ENCODE results near the gene PDE11A.

PDE11A gene

DNA sequence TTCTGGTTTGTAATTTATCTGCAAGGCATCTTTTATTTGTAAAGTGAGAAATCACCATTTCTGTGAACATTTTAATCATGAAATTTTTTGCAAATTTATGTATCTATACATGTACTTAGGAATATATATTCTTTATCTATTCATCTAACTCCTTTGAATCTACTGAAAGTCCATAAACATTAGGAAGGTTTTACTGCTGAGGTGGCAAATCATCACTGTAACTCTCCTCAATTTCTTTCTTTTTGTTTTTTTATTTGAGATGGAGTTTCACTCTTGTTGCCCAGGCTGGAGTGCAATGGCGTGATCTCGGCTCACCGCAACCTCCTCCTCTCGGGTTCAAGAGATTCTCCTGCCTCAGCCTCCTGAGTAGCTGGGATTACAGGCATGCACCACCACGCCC is 383.7 kb downstream of the PDE11A start:
- DNase-seq = no peak

DNA sequence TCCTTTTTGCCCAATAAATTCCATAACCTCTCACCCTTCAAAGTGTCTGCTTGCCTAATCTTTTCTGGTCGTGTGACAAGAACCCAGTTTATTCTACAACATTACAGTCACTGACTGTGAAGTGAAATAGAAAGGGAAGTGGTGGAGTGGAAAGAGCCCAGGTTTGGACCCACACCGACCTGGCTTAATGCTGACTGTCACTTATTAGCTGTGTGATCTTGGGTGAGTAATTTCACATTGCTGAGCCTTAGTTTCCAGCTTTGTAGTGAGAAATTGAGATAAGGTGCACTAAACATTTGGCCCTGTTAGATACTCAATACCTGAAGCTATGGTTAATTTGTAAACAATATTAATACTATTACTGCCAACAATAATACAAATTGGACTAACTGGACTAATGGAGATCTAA is 388.9 kb downstream of the PDE11A start:
- DNase-seq = no peak

DNA sequence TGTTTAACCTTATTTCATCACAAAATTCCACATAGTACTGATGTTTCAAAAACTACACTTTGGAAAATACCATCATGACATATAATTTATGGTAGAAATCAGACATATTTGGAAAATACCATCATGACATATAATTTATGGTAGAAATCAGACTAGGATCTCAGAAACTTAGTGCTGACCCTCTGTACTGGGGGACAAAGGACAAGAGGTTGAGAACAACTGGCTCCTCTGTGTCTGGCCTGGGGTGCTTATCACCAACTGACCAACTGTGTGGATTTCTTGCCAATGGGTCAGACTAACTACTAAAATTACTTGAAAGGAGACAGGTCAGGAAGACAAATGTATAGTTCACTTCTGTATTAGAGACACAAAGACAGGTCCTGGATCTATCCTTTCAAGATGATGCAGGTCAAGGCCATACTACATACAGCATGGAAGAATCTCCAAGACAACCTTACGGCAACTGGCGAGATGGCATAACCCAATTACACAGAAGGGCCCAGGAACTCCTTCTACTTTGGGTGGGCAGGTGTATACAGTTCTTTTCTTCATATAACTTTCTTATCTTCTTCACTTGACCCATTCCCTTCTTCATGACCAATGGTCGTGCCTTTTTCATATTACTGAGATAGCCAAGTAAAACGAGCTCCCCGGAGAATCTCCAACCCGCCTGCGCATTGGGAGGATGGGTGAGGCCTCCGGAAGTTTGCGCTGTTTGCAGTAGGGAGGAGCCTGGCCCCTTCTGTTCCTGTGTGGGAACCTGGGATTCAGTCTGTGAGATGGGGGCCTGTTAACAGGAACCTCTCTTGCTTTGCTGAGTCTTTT is 389.5 kb downstream of the PDE11A start:
- no peak for DNase-seq

DNA sequence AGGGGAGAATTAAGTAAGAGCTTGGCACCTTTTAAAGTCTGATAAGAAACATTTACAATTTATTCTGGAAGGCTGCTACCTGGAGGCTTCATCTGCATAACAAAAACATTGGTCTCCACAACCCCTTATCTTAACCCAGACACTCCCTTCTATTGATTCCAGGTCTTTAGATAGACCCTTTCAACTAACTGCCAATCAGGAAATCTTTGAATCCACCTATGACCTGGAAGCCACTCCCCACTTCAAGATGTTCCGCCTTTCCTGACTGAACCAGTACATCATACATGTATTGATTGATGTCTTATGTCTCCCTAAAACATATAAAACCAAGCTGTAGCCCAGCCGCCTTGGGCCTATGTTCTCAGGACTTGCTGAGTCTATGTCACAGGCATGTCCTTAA is 390.6 kb downstream of the PDE11A start:
- DNase-seq = no peak

DNA sequence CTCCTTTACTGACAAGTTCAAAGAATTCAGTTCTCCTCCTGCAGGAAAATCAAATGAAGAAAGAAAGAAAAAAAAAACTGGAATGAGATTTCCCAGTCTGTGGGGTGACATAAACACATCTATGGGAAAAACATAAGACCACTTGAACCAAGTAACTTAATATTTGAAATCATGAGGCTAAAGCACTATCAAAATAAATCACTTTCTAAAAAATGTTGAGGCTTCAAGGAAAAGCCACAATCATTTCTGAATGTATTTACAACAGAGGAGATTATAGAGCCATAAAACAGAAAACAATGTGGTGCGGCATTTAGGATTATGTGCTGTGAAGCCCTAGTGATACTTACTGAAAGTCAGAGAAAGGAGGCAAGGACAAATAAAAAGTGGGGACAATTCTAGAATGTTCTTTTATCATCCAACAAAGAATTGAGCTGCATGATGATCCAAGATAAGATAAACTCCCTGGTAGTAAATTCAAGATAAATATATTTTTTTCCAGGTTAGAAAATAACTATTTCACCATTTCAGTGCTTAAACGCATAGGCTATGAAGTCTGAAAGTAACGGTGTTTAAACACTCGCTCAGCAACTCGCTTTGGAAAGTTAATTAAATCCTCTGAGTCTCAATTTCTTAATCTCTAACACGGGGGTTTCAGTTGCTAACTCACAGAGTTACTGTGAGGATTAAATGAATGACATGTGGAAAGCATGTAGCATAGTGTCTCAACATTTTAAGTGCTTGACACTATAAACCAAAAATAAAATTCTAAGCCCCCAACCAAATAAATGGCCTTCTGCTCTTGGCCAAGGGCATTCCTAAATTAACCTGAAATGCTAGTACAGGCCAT is 391.5 kb downstream of the PDE11A start:
- DNase-seq = no peak

DNA sequence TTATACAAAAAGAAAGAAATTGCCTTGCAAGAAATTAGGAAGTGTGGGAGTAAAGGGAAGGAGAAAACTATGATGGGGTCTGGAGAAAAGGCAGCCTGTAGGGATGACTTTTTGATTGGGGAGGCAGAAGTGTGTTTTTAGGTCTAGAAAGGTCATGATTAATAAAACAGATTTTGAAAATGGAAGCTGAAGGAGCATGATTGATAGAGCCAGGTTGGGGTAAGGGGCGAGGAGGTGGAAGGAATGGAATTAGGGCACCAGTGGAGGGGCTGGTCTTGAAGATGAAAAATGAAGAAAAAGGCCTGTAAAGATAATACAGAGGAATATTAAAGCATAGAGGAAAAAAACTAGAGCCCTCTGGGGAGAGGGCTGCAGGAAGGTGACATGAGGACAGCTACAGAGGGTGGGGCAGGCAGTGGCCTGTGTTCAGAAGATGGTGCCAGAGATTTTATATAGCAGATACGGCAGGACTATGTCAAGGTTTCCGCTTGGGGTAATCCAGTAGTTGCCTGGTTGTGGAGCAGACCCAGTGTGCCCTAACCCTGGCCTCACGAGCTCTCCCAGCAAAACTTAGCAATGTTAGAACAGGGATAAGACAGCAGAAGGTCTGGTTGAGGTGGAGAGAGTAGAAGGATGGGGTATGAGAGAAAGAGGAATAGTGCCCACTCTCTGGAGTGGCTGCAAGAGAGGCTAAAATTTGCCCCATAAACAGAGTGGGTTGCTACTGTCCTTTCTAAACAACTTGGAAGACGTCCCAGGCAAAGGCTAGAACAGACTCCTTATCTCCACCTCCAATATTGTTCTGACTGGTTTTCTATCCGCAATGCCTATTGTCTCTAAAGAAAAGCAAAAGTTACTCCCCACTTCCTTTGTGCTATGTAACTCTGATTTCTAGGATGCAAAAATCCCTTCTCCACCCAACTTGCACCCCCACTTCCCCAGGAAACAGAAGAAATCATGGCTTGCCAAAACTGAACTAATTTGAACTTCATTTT is 392.7 kb downstream of the PDE11A start:
- DNase-seq = no peak

DNA sequence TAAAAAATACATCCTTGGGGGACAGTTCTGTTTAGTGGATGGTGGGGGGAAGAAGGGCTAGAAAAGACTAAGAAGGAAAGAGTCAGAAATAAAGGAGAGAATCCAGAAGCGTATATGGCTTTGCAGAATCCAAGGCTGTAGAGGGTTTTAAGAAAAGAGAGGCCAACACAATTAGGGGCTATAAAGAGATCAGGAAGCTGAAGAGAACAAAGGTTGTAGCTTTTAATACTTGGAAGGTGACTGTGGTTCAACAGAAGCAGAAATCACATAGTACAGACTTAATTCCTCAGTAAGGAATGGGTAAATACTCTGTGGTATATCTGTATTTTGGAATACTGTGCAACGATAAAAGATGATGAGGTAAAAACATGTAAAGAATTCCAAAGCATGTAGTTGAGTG is 393.6 kb downstream of the PDE11A start:
- no peak for DNase-seq

DNA sequence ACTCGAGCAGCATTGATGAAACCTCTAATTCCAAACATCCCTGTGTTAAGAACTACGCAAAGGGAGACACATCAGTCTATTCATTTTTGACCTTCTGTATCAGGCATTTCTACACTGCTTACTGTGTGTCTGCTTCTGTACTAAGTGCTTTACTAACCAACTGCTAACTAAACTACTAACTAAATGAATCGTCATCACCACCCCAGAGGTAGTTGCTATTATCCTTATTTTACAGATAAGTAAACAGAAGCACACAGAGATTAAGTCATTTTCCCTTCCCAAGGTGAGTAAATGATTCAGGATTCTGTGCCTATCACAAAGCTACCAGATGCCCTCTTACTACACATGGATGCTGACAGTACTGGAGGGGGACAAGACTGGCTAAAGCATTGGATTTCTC is 395.9 kb downstream of the PDE11A start:
- no peak for DNase-seq

DNA sequence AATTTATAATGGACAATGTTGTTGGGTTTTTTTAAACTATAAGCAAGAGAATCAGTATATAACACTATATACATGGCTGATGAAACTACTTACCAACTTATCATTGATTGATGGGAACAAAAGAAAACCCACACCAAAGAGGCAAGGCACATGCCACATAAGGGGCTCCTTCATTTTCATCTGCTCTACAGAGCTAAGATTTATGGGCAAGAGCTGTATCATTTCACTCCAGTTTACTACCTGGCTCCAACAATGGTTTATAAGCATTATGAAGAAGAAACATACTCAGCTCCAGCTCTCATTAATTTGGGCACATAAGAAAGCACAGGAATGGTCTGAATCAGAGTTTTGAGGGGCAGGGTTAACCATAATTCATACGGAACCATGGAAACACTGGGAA is 396.8 kb downstream of the PDE11A start:
- DNase-seq = no peak

DNA sequence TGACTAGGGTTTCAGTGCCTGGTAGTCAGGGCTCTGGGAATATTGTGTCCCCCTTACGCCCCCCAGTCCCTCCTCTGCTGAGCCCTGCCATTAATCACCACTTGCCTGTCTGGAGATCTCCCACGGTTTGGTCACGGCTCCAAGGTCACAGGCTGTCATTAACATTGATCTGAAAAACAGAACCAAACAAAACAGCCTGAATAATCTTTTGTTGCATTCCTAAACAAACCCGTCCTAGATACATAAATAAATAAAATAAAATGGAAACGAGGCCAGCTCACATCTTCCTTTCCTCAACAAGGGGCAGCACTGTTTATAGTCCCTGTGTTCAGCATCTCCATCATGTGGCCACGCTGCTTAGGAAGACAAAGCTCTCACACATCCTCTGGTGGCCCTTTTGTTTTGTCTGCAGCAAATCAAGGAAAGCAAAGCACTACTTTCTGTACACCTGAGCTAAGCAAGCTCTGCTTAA is 397.2 kb downstream of the PDE11A start:
- DNase-seq = no peak

DNA sequence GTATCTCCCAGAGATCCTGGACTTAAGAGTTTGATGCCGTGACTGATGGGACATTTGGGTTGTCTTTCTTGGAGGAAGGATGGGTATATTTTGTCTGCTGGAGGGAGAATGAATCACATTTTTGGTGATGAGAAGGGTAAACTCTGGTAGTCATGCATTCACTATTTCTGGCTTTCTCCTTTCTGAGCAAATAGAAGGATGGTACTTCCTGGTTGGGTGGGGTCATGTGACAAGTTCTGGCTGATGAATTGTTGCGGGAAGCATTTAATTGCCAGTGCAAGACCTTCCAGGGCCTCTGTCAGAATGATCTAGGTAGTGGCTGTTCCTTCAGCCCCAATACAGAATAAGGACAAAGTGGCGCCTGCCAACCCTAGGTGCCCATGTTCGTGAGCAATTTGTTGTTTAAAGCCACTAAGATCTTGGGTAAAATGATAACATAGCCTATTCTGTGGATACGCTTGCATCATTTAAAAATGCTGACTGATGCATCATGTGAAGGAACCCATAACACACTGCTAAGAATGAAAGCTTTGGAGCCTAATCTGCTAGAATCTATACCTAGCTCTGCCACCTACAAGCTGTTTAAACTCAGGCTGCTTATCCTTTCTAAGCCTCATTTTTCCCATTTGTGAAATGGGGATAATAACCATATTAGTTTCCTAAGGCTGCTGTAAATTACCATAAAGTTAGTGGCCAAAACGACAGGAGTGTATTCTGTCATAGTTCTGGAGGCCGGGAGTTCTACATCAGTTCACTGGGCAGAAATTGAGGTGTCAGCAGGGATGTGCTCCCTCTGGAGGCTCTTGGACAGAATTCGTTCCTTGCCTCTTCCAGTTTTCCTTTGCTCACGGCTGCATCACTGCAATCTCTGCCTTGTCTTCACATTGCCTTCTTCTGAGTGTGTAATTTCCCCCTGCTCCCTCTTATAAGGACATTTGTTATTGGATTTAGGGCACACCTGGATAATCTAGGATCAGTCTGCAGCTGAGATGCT is 398.7 kb downstream of the PDE11A start:
- DNase-seq = no peak

DNA sequence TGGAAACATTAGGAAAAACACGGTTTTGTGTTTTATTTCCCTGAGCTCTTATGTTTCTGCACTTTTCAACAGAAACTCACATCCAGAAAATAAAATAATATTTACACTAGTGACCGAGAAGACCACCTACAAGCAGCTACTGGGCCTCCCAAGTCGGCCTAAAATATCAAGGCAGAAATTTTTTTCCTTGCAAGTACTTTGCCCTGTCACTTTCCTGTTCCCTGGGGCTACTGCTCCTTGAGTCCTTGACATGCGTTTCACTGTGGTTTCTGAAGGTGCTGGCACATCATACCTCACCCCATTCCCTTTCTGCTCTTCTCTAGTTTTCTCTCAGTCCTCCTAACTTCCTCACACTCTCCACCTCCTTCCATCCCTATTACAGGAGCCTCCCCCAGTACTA is 400.9 kb downstream of the PDE11A start:
- no peak for DNase-seq

DNA sequence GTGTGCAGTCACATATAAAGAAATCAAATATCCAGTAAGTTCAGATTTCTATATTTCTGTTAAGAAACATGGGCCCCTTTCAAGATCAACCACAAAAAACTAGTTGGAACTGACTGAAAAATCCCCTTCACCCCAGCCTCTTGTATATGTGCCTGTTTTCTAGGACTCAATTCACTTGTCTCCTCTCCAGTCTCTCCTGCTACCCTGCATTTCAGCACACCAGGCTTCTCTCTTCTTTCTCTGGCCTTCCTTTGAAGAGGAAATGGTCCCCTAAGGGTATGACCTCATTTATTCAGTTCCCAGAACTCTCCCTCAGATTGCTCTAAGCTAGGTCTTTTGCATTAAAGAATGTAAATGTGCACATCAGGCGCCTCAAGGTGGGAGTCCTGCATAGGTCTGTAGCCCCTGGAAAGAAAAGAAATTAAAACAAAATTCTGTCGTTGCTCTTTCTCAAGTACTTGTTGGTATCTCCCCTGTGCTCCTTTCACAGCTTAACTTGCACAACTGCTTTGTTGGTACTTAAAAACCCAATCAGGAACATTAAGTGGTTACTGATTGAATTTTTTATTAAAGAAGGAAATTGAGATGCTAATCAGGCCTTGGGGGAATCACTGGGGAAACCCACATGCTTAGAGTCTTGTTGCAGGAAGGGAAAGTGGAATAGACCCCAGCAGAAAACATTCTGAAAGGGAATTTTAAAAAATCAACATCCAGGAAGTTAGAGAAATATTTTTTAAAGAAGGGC is 401.6 kb downstream of the PDE11A start:
- DNase-seq = no peak

DNA sequence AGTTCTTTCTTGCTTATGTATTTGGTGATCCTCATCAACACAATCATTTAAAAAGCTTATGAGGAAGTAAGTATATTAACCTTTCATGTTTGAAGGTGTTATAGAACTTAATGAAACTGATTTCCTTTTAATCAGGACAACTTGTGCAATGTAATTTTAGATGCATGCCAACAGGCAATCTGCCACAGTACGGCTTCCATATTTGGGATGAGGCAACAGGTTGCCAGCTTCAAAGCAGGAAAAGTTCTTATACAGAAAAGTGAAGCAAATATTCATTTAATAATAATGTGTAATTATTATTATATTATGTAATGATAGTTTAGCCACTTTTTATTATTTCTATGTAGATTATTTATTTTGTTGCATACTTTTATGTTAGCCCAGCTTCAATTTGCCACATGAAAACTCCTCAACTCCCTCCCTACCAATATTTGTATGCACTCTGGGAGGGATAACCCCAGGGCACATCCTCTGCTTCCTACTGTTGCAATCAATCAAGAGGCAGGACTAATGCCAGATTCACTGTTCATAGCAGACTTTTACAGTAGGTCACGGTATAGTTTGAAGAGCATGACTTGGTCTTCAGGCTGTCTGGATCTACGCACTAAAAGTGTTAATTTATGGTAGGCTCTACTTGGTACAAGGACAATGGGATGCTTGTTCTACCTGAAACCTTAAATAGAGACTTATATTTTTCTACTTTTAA is 402.8 kb downstream of the PDE11A start:
- no peak for DNase-seq

DNA sequence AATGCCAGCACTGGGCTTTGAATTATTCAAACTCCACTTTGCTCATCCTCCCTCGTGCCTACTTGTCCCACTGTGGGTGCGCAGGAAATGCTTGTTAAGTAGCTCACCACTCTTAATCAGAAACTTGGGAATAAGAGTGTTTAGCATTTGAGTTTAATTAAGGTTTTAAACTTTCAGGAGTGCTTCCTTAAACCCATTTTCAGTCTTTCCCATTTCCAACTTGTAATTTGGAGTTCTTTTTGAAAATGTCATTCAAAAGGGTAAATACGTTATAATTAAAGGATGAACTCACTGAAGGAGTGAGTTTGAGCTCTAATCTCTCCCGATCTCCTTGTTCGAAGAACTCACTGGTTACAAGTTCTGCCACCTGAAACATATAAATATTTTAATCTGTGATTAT is 403.4 kb downstream of the PDE11A start:
- no peak for DNase-seq

DNA sequence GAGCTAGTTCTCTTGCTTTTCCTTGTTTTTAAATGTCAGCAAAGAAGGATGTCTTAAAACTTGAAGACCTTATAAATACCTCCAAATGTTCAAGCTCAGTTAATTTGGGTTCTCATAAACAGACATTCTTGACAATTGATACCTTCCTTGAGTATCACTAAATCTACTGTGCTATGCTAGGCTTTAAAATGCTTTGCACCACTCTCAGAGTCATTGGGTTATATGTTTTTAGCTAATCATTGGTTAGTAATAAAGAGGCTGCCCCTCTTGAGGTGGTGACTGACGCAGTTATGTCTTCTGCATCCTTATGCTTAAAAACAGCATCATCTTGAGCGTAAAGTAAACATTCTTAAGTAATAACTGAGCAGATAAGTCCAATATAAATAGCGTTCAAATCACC is 404.0 kb downstream of the PDE11A start:
- no peak for DNase-seq

DNA sequence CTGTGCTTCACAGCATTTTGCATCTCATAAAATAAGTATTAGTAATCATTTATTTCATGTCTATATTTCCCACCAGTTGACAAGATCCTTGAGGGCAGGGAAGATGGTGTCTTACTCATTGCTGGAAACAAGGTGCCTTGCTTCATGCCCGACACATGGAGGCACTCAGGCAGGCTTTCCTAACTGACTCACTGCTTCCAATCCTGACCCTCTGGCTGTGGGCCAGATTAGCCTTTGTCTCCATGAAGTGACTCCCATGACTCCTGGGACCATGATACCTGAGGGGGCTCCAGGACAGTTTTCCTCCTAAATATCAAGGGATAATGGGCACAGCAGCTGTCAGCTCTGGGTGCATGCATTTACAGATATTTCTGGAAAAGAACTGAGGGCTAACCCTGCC is 405.0 kb downstream of the PDE11A start:
- no peak for DNase-seq

DNA sequence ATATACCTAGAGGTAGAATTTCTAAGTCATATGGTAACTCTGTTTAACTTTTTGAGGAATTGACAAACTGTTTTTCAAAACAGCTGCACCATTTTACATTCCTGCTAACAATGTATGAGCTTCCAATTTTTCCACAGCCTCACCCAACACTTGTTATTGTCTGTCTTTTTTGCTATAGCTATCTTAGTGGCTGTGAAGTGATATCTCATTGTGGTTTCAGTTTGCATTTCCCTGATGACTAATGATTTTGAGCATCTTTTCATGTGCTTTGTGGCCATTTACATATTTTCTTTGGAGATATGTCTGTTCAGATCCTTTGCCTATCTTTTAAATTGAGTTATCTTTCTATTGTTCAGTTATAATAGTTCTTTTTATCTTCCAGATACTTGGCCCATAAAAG is 406.2 kb downstream of the PDE11A start:
- no peak for DNase-seq

DNA sequence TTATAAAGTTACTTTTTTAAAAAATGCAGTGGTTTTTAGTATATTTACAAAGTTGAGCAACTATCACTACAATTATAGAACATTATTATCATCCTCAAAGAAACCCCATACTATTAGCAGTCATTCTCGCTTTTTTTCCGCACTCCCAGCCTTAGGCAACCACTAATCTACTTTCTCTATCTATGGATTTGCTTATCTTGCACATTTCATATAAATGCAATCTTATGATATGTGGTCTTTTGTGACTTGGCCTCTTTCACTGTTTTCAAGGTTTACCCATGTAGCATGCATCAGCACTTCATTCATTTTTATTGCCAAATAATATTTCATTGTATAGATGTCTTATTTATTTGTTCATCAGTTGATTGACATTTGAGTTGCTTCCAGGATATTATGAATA is 406.6 kb downstream of the PDE11A start:
- no peak for DNase-seq

DNA sequence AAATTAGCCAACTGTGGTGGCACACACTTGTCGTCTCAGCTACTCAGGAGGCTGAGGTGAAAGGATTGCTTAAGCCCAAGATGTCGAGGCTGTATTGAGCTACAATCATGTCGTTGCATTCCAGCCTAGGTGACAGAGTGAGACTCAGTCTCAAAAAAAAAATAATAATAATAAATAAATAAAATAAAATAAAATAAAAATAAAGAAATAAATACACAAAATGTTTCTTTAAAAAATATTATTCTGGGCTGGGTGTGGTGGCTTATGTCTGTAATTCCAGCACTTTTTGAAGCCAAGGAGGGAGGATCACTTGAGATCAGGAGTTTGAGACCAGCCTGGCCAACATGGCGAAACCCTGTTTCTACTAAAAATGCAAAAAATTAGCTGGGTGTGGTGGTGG is 407.2 kb downstream of the PDE11A start:
- DNase-seq = no peak

Data from activated naive CD4-positive, alpha-beta T cell treated with Interleukin-2 at 50 U/mL for 16 hours (primary cell).